HG03457 (cell line): ENCODE results near the gene ELL2.
"Not testable (repeated sequence)": the region's sequence is repeated elsewhere in the genome, so short reads cannot be mapped to it uniquely, and the experiment has no call there.

Experiments used
- ATAC-seq: cut with Tn5 transposase; IDR thresholded peaks from one replicate; pipeline ENCODE4 v1.9.1; 2021; ENCODE audit warnings: moderate number of reproducible peaks; ENCODE audit not compliant: unreplicated experiment

The ELL2 gene

DNA sequence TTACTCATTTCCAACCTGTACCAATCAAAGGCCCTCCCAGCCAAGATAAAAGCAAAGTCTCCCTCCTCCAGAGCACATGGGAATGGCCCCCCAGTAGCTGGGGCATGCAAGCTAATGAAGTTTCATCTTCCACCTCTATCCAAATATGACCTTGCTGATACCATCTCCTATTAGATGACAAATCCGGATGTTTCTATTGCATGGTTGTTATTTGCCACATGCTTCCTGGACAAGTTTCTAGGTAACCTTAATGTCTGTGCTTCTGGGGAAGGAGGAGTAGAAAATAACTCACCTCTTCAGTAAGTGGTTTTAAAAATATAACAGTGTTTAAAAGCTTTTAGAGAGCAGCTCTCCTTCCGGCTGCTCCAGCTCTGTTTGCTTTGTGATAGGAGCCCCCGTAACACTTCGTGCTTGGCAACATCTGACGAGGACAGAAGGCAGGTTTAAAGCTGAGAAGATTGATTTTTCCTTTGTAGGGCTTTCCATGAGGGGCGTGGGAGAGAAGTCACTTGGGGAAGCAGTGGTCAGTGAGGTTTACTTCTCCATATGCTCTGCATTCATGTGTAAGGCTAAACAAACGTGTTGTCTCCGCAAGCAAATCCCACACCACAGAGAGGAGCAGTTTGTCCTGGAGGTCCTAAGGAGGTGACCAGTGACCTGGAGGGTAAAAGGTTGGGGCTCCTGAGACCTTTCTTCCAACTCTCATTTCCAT, 98.8 kb downstream of the ELL2 start:
- no peak for ATAC-seq

DNA sequence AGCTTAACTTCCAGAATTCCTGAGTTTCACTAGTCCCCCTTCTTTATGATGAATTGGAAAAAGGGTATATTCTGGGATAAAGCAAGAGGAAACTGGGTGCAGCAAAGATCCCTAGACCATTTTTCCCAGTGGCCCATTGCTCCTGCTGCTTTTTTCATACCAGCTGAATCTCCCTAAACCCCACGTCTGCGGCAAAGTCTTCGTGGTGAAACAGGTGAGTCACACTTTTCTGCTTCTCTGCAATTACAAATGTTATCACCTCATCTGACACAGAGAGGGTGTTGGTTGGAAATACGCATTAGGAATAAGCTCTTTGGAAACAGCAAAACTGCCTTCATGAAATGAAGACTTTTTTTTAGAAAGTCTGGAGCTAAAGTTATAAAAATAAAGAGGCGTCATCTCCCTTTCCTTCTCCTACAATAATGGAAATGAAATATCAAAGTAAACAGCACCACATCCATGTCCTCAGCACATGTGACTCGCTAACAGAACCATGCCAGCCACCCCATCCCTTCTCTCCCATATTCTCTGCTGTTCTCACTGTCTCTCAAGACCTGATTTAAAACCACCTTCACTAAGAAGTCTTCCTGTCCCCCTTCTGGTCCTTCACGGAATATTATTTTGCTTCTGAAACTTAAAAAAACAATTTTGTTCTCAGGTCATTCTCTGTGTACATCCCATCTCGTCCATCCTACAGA, 99.6 kb downstream of the ELL2 start:
- no peak for ATAC-seq

DNA sequence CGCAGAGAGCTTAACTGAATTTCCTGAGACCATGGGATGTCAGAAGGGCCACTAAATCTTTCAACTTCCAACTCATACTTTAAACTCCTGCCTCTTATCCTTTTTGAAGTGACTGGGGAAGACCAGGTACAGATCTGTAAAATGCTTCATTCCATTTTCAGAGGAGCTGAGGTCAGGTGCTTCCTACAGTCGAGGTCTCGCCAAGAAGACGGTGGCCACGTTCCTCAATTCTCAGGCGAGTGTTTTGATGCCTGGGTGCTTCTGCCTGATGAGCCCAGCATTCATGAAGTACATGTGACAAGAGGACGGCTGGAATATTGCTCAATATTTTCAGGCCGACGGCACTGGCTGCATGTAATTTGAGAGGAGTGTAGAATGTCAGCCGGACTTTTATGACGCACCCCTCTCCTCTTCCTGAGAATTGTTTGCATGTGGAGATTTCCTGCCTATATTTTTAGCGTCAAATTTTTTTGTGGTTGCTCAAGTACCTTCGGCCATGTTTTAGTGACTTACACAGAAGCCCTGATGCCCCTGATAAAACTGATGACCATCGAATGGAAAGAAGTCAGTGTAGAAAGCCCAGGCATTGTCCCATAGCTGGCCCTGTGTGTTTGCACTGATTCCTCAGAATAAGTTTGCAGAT, 100.3 kb downstream of the ELL2 start:
- ATAC-seq = no peak

DNA sequence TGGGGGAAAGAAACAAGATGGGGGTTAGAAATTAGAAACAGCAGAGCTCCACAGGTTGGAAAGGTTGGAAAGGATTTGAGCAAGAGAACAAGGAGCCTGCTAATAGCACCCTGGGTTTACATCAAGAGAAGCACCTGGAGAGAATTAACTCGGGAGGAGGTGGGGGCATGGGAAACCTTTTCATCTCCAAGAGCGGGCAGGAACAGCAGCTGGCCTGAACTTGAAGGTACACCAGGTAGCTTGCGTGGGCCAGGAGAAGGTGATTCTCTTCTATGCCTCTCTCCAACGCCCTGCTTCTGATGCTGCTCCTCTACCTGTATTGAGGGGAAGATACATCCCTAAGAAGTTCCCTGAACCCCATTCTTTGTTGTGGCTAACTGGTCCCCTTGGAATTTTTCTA, 102.0 kb downstream of the ELL2 start:
- ATAC-seq = no peak

DNA sequence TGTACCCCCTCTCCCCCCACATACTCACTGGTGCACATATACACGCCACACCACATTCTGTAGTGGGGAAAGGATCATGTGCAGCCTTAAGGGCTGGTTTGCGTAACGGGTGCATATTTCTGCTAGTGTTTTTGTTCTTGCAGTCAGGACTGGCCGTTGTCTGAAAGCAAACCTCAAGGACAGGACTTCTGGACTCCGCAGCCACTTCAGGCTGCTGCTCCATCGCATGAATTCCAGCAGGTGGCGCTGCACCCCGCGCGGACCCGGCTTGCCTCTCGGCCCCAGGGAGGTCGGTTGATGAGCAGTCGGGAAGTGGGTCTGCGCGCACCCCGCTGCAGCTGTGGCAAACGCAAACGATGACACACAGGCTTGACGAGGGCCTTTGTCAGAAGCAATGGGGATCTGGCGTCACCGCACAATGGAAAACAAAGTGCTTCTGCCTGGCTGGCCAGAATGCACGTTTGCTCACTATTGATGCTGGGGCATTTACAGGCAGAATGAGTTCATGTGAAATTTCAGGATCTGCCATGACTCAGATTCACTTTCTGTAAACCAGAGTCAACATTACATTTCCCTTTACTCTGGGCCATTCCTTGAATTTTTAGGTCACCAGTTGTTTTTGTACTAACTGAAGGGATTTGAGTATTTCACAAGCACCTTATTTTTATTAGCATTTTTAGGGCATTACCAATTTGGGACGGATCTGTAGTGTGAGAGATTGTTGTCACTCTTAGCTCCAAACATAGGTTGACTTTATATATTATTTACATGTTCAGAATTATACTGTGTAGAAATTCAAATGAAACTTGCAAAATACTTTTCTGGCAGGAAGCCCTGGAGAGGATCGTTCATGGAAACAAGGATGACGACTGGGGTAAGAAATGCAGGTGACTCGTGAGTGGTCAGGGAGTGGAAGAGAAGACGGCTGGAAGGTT, 102.7 kb downstream of the ELL2 start:
- ATAC-seq = peak; percentile 79

DNA sequence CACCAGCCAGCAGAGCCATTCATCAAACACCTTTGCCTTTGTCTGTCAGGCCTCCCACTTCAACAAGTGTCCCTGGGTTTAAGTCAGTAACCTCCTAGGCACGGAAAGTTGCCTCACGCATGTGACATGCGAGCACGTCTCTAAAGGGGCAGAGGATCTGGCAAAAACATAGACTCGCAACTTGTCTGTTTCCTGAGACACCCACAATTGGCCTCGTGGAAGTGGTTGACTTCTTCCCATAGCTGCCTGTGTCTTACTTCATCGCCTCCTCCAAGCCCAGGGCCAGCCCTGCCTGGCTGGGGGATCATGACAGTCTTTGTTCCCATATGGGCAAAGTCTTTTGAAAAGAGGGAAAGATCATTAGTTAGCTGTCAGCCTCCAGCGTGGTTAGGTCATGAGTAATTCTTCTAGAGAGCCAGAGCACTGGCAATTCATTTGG, 103.6 kb downstream of the ELL2 start:
- no peak for ATAC-seq

DNA sequence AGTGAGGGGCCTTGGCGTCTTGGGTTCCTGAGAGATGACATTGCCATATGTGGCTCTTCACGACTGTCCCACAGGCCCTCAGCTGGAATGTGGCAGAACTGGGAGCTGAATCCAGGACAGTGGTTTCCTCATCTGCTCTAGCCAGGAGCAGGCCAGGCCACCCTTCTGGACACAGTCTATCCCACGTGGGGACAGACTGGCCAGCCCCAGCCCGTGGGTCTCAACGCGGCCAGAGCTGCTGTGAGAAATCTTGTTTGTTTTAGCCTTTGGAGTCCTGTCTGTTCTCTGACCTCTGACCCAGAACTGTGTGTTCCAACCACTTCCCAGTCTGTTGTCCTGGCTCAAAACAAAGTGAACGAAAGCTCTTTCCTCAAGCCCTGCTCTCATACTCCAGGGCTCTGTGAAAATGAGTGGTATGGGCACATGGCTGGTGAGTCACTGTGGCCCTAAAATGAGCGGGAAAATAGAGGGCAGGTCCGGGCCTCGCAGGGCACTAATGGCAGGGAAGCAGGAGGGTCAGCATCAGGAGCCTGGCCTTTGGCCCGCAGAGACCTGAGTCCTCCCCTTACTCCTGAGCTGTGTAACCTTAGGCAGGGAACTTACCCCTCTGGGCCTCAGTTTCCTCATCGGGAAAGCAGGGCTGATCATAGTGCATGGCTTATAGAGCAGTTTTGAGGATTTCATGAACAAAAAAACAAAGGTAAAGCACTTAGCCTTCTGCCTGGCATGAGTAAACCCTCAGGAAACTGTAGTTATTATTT, 104.3 kb downstream of the ELL2 start:
- ATAC-seq = no peak

DNA sequence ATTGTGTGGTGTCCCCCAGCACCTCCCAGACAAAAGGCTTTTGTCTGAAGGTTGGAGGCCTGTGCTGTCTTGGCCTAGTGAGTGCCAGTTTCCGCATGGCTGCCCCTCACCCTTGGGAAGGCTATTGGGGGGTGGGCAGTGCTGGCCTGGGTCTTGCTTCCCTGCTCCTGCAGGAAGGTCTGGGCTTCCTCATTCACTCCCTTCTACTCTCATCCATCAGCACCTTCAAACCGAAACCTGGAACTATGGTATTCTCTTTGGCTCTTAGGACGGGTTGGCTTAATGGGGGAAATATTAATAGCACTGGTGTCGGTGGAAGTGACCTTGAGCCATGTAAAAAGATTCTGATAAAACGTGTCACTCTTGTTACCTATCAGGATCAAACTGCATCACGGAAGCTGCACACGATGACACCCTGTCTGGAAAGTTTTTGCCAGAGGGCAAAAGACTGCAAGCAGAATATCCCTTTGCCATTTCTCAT, 105.1 kb downstream of the ELL2 start:
- no peak for ATAC-seq

DNA sequence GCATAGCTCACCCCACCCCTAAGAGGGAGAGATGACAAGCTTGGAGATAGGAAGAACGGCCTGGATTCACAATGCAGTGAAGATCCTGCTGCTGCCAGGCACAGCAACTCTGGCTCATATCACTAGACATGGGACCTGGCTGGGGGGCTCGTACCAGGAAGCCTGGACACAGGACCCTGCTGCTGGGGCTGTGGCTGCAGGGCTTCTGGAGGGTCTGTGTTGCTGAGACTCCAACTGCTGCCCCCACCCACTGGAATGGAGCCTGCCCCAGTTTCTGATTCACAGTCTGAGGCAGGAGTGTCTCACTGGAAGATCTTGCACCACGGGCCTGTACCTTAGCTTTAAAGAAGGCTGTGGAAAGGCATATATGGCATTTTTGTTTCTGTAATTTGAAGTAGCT, 108.2 kb downstream of the ELL2 start:
- no peak for ATAC-seq

DNA sequence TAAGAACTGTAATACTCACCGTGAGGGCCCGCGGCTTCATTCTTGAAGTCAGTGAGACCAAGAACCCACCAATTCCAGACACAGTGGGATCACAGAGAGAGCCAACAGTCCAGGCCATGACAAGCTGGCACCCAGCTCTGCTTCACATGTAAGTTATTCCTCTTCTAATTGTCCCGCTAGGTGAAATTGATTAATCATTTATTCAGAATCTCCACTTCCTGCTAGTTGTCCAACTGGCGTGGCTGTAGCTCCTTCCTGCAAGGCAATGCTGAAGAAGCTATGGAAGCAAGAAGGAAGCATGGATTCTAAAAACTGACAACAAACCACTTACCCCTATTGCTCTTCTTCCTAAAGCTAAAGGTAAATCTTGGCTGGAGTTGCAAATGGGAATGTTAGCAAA, 109.1 kb downstream of the ELL2 start:
- no peak for ATAC-seq

DNA sequence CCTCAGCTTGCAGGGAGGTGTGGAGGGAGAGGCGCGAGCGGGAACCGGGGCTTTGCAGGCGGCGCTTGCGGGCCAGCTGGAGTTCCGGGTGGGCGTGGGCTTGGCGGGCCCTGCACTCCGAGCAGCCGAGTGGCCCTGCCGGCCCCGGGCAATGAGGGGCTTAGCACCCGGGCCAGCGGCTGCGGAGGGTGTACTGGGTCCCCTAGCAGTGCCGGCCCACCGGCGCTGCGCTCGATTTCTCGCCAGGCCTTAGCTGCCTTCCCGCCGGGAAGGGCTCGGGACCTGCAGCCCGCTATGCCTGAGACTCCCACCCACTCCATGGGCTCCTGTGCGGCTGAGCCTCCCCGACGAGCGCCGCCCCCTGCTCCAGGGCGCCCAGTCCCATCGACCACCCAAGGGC, 110.5 kb downstream of the ELL2 start:
- not testable (repeated sequence) for ATAC-seq

DNA sequence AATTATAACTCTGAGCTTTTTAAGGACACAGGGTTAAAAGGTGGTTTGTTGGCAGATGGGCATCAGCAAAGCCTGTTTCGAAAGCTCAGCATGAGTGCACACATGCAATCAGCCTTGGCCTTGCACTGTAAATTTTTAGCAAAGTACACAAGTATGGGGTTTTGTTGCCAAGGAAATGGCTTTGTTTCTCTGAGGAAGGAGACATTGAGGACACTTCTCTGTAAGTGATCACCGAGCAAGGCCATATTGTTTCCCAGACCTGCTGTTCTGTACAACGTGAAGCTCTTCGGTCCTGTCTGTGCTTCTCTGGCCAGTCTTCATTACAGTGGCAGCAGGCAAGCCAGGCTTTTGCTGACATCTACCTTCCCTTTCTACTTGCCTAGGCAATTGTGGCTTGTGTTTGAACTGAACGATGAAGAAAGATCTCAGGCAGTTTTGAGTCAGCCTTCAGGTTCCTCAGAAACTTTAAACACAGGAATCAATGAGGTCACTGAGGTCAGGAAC, 111.2 kb downstream of the ELL2 start:
- ATAC-seq = no peak

DNA sequence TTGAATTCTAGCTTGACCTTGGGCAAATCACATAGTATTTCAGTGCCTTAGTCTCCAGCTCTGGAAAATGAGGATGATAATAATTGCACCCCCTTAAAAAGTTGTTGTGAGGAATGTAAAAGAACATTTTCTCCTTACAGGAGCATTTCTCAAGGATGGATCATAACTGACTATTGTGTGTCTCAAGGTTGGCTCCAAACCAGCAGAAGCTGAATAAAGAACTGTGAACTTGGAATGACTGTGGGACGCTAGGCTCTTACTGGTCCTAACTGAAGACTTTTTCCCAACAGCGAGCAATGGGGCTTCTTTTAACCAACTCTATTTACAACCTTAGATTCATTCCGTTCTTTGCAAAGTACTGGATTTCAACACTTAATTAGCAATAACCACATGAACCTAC, 113.0 kb downstream of the ELL2 start:
- no peak for ATAC-seq

DNA sequence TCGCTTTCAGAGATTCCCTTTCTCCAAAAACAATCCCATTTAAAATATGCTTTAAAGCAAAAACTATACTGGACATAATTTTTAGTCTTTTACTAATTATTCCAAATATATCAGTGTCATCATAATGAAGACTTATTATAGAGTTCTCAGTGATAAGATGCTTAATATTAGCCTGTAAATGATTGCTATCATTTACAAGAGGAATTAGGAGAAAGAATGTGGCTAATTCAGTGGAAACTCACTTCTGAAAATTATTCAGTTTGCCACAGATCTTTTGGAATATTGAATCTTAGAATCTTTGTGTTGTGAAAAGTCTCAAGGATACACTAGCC, 114.4 kb downstream of the ELL2 start:
- no peak for ATAC-seq

DNA sequence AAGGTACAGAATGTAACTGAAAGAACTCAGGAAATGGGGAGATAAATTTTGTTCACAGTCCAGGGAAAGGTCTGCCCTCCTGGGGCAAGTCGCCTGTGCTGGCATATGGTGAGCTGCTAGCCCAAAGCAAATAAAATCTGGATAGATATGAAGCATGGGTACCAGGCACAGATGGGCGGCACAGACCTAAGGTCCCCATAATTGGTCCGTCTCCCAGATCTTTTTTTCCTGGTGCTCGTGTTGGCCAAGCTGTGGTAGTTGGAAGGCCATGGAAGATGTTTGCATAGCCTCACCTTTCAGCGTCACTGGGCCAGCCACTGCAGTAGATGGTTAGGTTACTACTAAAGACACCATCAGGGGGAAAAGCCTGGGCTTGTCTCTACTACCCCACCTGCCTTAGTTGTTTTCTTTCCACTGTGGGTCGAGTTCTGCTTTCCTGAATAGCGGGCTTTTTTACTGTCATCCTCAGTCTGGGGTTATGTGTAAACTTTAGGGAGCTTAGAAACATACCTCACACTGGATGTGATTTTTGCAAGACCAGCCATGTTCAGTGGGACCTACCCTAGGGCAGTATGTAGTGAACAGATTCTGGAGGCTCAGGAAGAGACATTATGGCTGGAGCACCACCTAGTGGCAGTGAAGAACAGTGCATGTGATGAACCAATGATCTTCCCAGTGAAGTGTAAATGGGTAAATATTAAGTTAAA, 114.9 kb downstream of the ELL2 start:
- peak; percentile 70 for ATAC-seq

DNA sequence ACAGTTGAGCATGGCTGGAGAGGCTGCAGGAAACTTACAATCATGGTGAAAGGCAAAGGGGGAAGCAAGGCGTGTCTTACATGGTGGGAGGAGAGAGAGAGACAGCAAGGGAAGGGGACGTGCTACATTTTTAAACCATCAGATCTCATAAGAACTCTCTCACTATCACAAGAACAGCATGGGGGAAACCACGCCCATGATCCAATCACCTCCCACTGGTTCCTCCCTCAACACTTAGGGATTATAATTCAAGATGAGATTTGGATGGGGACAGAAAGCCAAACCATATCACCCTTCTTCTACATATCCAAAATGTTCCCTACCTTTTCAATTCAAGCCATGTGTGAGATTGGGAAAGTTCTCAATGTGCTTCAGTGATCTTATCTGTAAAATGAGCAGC, 116.3 kb downstream of the ELL2 start:
- ATAC-seq = no peak

DNA sequence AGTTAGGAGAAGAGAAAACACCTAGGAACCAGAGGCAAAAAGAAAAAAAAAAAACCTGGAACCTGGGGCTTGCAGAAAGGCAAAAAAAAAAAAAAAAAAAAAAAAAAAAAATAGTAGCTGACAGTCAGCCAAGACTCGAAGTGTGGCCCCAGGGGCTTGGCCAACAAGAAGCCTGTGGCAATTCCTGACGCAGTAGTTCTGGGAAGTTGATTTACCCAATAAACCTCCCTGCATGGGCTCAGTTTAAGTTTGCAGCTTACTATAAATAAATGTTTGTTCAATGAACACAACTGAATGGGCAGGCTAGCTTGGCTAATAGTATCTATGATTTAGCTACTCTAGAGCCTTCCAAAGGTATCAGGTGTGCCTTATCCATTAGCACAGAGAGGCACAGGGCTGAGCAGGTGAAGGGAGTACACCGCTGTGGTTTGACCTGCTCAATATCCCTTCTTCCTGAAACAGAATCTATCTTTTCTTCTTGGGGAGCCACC, 117.9 kb downstream of the ELL2 start:
- ATAC-seq = no peak

DNA sequence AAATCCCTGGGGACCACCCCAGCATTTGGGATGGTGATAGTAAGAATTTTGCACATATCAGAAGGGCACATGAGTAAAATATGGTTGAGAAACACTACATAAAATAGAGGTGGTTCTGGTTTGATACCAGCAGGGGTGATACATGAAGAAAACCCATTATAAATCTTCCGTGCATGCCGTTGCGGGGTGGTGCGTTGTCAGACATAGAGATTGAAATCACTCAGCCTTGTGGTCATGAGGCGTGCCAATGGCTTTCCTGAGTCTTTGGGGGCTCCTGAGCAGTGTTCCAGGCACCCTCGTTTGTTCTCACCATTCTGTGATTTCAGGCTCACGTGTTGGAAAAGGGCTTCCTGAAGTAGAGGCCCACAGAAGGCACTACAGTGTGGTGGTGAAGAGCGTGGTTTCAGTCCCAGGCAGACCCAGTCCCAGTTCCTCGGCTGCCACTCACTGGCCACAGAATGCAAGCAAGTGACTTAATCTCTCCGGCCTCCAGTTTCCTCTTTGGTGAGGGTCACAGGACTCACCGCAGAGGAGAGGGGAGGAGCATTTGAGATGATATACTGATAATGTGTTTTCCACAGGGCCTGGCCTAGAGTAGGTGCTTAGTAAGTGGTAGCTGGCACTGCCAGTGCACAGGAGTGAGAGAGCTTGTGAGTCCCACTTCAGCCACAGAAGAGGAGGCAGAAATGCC, 118.7 kb downstream of the ELL2 start:
- peak; percentile 73 for ATAC-seq
